DOHH2 (cell line): ENCODE measurements around the gene METTL21C.

Experiments
- H3F3A ChIP-seq: fragments of 200-600 bp; sonication (generic), shearing (Covaris generic); 2 replicates; pipeline ENCODE4 v1.6.0; 2016; ENCODE audit warnings: antibody characterized with exemption, mild to moderate bottlenecking; ENCODE audit not compliant: control insufficient read depth, insufficient read depth
- H3K27ac ChIP-seq: fragments of 200-600 bp; sonication (generic); 2 replicates; pipeline ENCODE4 v1.5.1; 2014; ENCODE audit warnings: low read depth, mild to moderate bottlenecking, low read length, moderate library complexity
- H3K27me3 ChIP-seq: fragments of 200-600 bp; sonication (generic); 2 replicates; pipeline ENCODE4 v1.6.1; 2014; ENCODE audit warnings: mild to moderate bottlenecking, low read length, mixed read lengths; ENCODE audit not compliant: control insufficient read depth
- H3K36me3 ChIP-seq: fragments of 200-600 bp; sonication (generic); 2 replicates; pipeline ENCODE4 v1.6.1; 2014; ENCODE audit warnings: mild to moderate bottlenecking, low read length, moderate library complexity, mixed read lengths; ENCODE audit not compliant: control insufficient read depth
- H3K4me1 ChIP-seq: fragments of 200-600 bp; sonication (generic); 2 replicates; pipeline ENCODE4 v1.6.1; 2014; ENCODE audit warnings: mild to moderate bottlenecking, low read length, mixed read lengths; ENCODE audit not compliant: control insufficient read depth
- H3K4me2 ChIP-seq: fragments of 200-600 bp; sonication (generic); 2 replicates; pipeline ENCODE4 v1.6.0; 2014; ENCODE audit warnings: mild to moderate bottlenecking, low read length, moderate library complexity
- H3K4me3 ChIP-seq: fragments of 200-600 bp; sonication (generic); 2 replicates; pipeline ENCODE4 v1.5.1; 2014; ENCODE audit warnings: mild to moderate bottlenecking, low read length, mixed read lengths
- H3K79me2 ChIP-seq: fragments of 200-600 bp; sonication (generic); 2 replicates; pipeline ENCODE4 v1.6.1; 2014; ENCODE audit warnings: mild to moderate bottlenecking, low read length, mixed read lengths; ENCODE audit not compliant: control insufficient read depth
- H3K9me2 ChIP-seq: fragments of 200-600 bp; sonication (generic); replicated peaks from 2 replicates; pipeline ENCODE4 v1.6.1; 2014; ENCODE audit warnings: mild to moderate bottlenecking, low read length, mixed read lengths; ENCODE audit not compliant: control insufficient read depth
- H3K9me3 ChIP-seq: fragments of 200-600 bp; sonication (generic); 2 replicates; pipeline ENCODE4 v1.6.1; 2014; ENCODE audit warnings: antibody characterized with exemption, low read length, mixed read lengths; ENCODE audit not compliant: control insufficient read depth, insufficient read depth
- H4K20me1 ChIP-seq: fragments of 200-600 bp; sonication (generic); 2 replicates; pipeline ENCODE4 v1.6.0; 2014; ENCODE audit warnings: low read depth, mild to moderate bottlenecking, antibody characterized with exemption, low read length, moderate library complexity; ENCODE audit not compliant: control insufficient read depth, insufficient read depth
- EZH2phosphoT487 ChIP-seq: fragments of 200-600 bp; sonication (generic); IDR thresholded peaks from 2 replicates; pipeline ENCODE4 v1.6.1; 2017; ENCODE audit warnings: borderline replicate concordance, mild to moderate bottlenecking, antibody characterized with exemption, low read length, moderate library complexity, mixed read lengths
- TF ChIP-seq, protein P1 (sequence below): fragments of 200-600 bp; sonication (generic); IDR thresholded peaks from one replicate; pipeline ENCODE4 v1.5.1; 2014; ENCODE audit warnings: antibody characterized with exemption, mild to moderate bottlenecking, low read depth, low read length; ENCODE audit not compliant: poor library complexity, severe bottlenecking

Gene METTL21C

DNA sequence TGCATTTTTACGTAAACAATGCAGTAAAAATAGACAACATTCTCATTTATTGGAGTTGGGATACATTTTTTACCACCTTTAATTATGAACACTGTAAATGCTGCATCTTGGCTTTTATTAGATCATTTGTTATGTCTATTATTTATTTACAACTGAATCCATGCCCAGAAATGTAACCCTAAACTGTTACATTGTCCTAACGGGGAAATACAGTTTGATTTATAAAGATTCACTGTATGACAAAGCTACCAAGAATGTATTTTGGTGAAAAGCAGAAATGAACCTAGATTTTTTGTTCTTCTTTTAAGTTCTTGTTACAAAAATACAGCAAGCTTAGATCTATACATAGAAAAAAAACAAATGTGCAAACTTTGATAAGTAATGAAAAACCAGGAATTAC, 1.1 kb downstream of the METTL21C start:
- Histone ChIP-seq H3K36me3 (no peaks in the 10 kb centered on the region), H3K4me3 (no peak overlapping the region), H3K27ac (no peak overlapping the region), H3K4me1 (no peaks in the 10 kb centered on the region), H3K9me3 (no peaks in the 10 kb centered on the region), H3K9me2 (no peaks in the 10 kb centered on the region), H3K27me3 (peaks cover 16% of the 10 kb centered on the region; the same call in 1 of the 2 replicates), H3K4me2 (no peak overlapping the region), H3K79me2 (no peaks in the 10 kb centered on the region), H3F3A (no peaks in the 10 kb centered on the region), H4K20me1 (no peaks in the 10 kb centered on the region)
- TF ChIP-seq, protein P1, sequence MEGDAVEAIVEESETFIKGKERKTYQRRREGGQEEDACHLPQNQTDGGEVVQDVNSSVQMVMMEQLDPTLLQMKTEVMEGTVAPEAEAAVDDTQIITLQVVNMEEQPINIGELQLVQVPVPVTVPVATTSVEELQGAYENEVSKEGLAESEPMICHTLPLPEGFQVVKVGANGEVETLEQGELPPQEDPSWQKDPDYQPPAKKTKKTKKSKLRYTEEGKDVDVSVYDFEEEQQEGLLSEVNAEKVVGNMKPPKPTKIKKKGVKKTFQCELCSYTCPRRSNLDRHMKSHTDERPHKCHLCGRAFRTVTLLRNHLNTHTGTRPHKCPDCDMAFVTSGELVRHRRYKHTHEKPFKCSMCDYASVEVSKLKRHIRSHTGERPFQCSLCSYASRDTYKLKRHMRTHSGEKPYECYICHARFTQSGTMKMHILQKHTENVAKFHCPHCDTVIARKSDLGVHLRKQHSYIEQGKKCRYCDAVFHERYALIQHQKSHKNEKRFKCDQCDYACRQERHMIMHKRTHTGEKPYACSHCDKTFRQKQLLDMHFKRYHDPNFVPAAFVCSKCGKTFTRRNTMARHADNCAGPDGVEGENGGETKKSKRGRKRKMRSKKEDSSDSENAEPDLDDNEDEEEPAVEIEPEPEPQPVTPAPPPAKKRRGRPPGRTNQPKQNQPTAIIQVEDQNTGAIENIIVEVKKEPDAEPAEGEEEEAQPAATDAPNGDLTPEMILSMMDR: no peak
- no peak for TF ChIP-seq EZH2phosphoT487

DNA sequence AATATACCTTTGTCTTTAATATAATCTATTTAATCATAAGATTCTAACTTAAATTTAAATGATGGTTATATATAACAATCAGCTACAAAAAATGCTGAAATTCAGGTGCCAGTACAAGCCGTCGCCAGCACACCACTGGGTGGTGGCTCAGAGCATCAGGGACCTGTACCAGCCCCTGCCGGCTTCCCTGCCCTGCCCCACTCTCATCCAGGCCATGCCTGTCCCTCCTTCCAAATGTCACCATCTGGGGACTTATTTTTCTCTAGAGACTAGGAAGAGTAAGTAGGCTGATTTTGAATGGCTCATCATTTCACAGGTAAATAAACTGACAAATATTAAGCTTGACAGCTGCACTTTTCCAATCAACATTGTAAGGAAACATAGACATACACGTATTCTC, 1.6 kb downstream of the METTL21C start:
- H3K9me2 ChIP-seq: no peaks in the 10 kb centered on the region
- H3K4me1 ChIP-seq: no peaks in the 10 kb centered on the region
- H3K27ac ChIP-seq: no peak overlapping the region
- TF ChIP-seq, protein P1: no peak
- no peak for TF ChIP-seq EZH2phosphoT487
- H3K4me3 ChIP-seq: no peak overlapping the region
- no peaks in the 10 kb centered on the region for H4K20me1 ChIP-seq
- no peaks in the 10 kb centered on the region for H3K79me2 ChIP-seq
- H3K36me3 ChIP-seq: no peaks in the 10 kb centered on the region
- H3K4me2 ChIP-seq: no peak overlapping the region
- peaks cover 16% of the 10 kb centered on the region; the same call in 1 of the 2 replicates for H3K27me3 ChIP-seq
- H3F3A ChIP-seq: no peaks in the 10 kb centered on the region
- no peaks in the 10 kb centered on the region for H3K9me3 ChIP-seq

DNA sequence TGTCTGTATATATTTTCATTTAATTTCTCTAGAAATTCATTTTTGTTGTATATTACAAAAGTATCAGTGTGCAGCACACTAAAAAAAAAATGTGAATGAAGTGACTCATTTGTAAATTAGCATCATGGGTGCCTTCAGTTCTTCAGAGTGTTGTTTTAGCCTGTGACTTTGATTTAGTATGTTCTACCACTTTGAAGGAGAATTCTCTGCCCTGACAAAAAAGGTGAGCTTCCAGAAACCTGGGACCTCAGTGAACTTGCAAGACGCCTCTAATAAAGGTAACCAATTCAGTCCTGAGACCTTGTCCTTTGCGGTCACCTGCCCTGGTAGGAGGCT, 2.4 kb downstream of the METTL21C start:
- no peaks in the 10 kb centered on the region for H3K9me3 ChIP-seq
- no peaks in the 10 kb centered on the region for H3F3A ChIP-seq
- peaks cover 16% of the 10 kb centered on the region; the same call in 1 of the 2 replicates for H3K27me3 ChIP-seq
- no peaks in the 10 kb centered on the region for H3K4me1 ChIP-seq
- no peaks in the 10 kb centered on the region for H3K36me3 ChIP-seq
- no peaks in the 10 kb centered on the region for H3K79me2 ChIP-seq
- H3K4me2 ChIP-seq: no peak overlapping the region
- no peaks in the 10 kb centered on the region for H4K20me1 ChIP-seq
- no peak for TF ChIP-seq EZH2phosphoT487
- TF ChIP-seq, protein P1: no peak
- no peak overlapping the region for H3K4me3 ChIP-seq
- H3K9me2 ChIP-seq: no peaks in the 10 kb centered on the region
- no peak overlapping the region for H3K27ac ChIP-seq

DNA sequence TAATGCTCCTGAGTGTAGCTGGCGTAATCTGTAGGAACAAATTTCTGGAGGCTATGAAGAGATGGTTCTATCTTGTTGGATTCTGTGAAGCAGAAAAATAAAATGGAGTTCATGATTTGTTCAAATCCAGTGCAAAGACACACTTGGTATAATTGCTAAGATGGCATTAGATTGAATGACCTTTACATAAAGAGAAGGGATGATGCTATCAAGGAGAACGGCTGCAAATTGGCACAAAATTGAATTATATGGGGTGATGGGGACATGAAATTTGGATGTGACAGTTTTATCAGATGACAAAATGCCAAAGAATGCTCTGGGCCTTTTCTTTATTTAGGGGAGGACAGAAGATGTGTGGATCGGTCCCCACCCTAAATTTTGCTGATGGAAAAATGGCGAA, 4.0 kb downstream of the METTL21C start:
- Histone ChIP-seq H3K9me3 (no peaks in the 10 kb centered on the region), H3K36me3 (no peaks in the 10 kb centered on the region), H3K79me2 (no peaks in the 10 kb centered on the region), H4K20me1 (no peaks in the 10 kb centered on the region), H3K4me1 (no peaks in the 10 kb centered on the region), H3K27me3 (peaks cover 16% of the 10 kb centered on the region; the same call in 1 of the 2 replicates), H3F3A (no peaks in the 10 kb centered on the region), H3K4me3 (no peak overlapping the region), H3K27ac (no peak overlapping the region), H3K9me2 (no peaks in the 10 kb centered on the region), H3K4me2 (no peak overlapping the region)
- TF ChIP-seq, protein P1: no peak
- no peak for TF ChIP-seq EZH2phosphoT487
